Measurements from ENCODE around the gene CBFA2T3. TPM values are rescaled to one million over a fixed set of nuclear protein-coding genes. Genes with fewer than 3 reads are reported as not detected.

CBFA2T3 gene
- total RNA-seq, 1 experiment from 2014 or later: 2.1 TPM

- TF ChIP-seq CTCF (IDR thresholded peaks at IDR 0.05; ENCODE audit: insufficient read depth in 1 of 2, low read depth in 1 of 2, low read length in 1 of 2, severe bottlenecking in 1 of 2, unreplicated experiment in 1 of 2): peak; percentile 39 to 69
- H3K4me3 ChIP-seq (ENCODE audit: low read depth, low read length): no peak overlapping the region
- Mint-ChIP-seq H3K4me3 (ENCODE audit: unreplicated experiment) (peak overlapping the region; percentile 58), H3K27ac (ENCODE audit: unreplicated experiment) (no peak overlapping the region), H3K36me3 (ENCODE audit: insufficient read depth, unreplicated experiment) (no peaks in the 10 kb centered on the region), H3K4me1 (ENCODE audit: low read depth, unreplicated experiment) (no peaks in the 10 kb centered on the region), H3K27me3 (ENCODE audit: insufficient read depth, unreplicated experiment) (peaks cover 27% of the 10 kb centered on the region), H3K9me3 (ENCODE audit: unreplicated experiment) (no peaks in the 10 kb centered on the region)
- BruUV-seq (replicated peaks): no TSS peak
- DNase-seq: peak in 1 of 2 experiments; percentile 71
- H3K36me3 ChIP-seq (ENCODE audit: control insufficient read depth, insufficient read depth, low read length): no peaks in the 10 kb centered on the region
- CTCF ChIA-PET: no interaction called here
- POLR2A ChIA-PET: no interaction called here
- no peaks in the 10 kb centered on the region for H3K9me3 ChIP-seq
- no peaks in the 10 kb centered on the region; the same call in none of the 2 replicates for H3K27me3 ChIP-seq (replicated peaks; ENCODE audit: control insufficient read depth, insufficient read depth, low read length)
- intact Hi-C loops (cut with micrococcal nuclease; ENCODE audit: unreplicated experiment): loop anchor here (1.0 to 10.0 kb wide), 3 partner anchors 63 to 274 kb away; no protein-coding TSS in a partner anchor
- peaks cover 4% of the 10 kb centered on the region; the same call in 1 of the 2 replicates for H3K4me1 ChIP-seq
These were observed 34.8 kb downstream of the CBFA2T3 start for GRCh38 chr16:88941913-88942909.

DNA sequence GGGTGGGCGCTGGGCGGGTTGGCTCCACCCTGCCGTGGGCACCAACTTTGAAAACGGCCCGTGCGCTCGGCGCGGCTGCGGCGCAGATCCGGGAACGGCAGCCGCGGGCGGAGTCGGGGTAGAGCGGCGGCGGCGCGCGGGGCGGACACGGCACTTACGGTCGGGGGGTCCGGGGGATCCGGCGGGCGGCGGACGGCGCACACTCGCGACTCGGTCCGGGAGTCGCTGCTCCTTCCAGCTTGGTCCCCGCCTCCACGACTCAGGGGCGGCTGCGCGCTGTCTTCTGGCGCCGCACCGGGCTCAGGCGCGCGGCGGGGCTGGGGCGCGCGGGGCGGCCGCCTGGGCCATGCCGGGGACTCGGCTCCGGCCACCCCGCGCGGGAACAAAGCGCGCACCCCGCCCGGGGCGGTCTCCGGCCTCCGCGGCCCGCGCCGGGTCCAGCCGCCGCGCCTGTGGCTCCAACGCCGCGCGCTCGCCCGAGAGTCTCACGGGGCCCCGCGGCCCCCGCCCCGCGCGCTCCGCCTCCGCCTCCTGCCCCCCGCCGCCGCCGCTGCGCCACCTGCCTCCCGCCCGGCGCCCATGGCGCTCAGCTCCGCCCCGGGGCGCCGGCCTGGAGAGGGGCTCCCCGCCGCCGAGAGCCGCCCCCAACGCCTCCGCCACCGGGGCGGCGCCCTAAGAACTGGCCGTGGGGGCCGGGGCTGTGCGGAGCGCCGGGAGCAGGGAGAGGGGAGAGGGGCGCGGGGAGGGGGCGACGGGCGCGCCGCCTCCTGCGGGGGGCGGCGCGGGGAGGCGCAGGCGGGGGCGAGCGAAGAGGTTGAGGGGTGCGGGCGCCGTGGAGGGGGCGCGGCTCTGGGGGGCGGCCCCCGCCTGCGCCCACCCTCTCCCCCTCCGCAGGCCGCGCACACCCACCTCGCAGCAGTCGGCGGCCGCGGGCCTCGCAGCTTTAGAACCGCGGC lies 35.9 kb downstream of the CBFA2T3 start:
- no peaks in the 10 kb centered on the region; the same call in none of the 2 replicates for H3K27me3 ChIP-seq (replicated peaks; ENCODE audit: control insufficient read depth, insufficient read depth, low read length)
- Mint-ChIP-seq H3K27me3 (ENCODE audit: insufficient read depth, unreplicated experiment) (peaks cover 21% of the 10 kb centered on the region), H3K36me3 (ENCODE audit: insufficient read depth, unreplicated experiment) (no peaks in the 10 kb centered on the region), H3K4me3 (ENCODE audit: unreplicated experiment) (peak overlapping the region; percentile 58), H3K9me3 (ENCODE audit: unreplicated experiment) (no peaks in the 10 kb centered on the region), H3K4me1 (ENCODE audit: low read depth, unreplicated experiment) (no peaks in the 10 kb centered on the region), H3K27ac (ENCODE audit: unreplicated experiment) (no peak overlapping the region)
- ChIA-PET CTCF (interaction anchor here (0.6 kb wide), 1 partner anchor 221 kb away, joined by 4 read pairs; no protein-coding TSS in a partner anchor), POLR2A (no interaction called here)
- H3K4me1 ChIP-seq: peaks cover 4% of the 10 kb centered on the region; the same call in 1 of the 2 replicates
- no peak for TF ChIP-seq CTCF (IDR thresholded peaks at IDR 0.05; ENCODE audit: insufficient read depth in 1 of 2, low read depth in 1 of 2, low read length in 1 of 2, severe bottlenecking in 1 of 2, unreplicated experiment in 1 of 2)
- H3K36me3 ChIP-seq (ENCODE audit: control insufficient read depth, insufficient read depth, low read length): no peaks in the 10 kb centered on the region
- DNase-seq: peak in 1 of 2 experiments; percentile 40
- H3K4me3 ChIP-seq (ENCODE audit: low read depth, low read length): peak overlapping the region; percentile 39
- no TSS peak for BruUV-seq (replicated peaks)
- H3K9me3 ChIP-seq: no peaks in the 10 kb centered on the region
- intact Hi-C loops (cut with micrococcal nuclease; ENCODE audit: unreplicated experiment): loop anchor here (10.0 kb wide), 2 partner anchors 64 to 224 kb away; no protein-coding TSS in a partner anchor

Measured in Caco-2 (cell line).